Measurements from ENCODE around the gene OLFML3.
A peak's percentile ranks its signal among the peaks of the same experiment; 100 is the strongest.

OLFML3 gene

DNA sequence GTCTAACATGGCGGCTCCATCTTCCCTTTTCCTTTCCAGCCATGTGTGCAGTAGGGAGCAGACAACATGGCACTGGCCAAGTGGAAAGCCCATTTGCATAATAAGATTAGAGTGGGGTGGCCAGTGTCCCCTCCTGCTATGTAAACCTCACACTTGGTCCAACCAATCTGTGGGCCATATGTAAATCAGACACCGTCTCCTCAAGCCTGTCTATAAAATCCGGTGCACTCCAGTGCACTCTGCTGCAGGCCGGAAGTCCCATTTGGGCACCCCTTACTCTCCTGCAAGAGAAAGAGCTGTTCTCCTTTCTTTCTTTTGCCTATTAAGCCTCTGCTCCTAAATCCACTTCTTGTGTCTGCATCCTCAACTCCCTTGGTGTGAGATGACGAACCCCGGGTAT lies 44.1 kb downstream of the OLFML3 start:
- DNase-seq, result no peak
- H3K4me3 ChIP-seq (ENCODE audit: low read depth, low read length), result no peak overlapping the region
- no peak overlapping the region for H3K27ac ChIP-seq
- TF ChIP-seq, protein P1, sequence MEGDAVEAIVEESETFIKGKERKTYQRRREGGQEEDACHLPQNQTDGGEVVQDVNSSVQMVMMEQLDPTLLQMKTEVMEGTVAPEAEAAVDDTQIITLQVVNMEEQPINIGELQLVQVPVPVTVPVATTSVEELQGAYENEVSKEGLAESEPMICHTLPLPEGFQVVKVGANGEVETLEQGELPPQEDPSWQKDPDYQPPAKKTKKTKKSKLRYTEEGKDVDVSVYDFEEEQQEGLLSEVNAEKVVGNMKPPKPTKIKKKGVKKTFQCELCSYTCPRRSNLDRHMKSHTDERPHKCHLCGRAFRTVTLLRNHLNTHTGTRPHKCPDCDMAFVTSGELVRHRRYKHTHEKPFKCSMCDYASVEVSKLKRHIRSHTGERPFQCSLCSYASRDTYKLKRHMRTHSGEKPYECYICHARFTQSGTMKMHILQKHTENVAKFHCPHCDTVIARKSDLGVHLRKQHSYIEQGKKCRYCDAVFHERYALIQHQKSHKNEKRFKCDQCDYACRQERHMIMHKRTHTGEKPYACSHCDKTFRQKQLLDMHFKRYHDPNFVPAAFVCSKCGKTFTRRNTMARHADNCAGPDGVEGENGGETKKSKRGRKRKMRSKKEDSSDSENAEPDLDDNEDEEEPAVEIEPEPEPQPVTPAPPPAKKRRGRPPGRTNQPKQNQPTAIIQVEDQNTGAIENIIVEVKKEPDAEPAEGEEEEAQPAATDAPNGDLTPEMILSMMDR (IDR thresholded peaks at IDR 0.05; ENCODE audit: low read depth, low read length, missing control alignments), result no peak
- H3K27me3 ChIP-seq (replicated peaks), result no peaks in the 10 kb centered on the region
- H3K36me3 ChIP-seq (replicated peaks), result no peaks in the 10 kb centered on the region
- in situ Hi-C loops (cut with HindIII; ENCODE audit: low pct_ligation_motif_present, low sequenced_read_pairs), result no loop called here

DNA sequence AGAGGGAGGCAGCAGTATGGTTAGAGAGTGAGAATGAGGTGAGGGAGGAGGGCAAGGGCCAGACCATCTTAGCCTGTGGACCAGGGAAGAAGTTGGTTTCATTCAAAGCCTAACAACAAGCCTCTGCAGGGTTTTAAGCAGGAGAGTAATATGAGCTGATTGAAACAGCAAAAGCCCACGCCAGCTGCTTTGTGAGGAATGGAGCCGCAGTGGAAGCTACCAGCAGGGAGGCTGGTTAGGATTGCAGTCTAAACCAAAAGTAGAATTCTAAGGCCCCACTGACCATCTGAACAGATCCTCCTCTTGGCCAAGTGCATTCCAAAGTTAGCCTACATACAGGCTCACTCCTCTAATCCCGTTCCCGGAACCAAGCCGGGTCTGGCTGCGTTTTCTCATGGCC lies 44.8 kb downstream of the OLFML3 start:
- TF ChIP-seq, protein P1 (IDR thresholded peaks at IDR 0.05; ENCODE audit: low read depth, low read length, missing control alignments), result no peak
- in situ Hi-C loops (cut with HindIII; ENCODE audit: low pct_ligation_motif_present, low sequenced_read_pairs), result no loop called here
- Histone ChIP-seq H3K27me3 (replicated peaks) (no peaks in the 10 kb centered on the region), H3K27ac (no peak overlapping the region), H3K36me3 (replicated peaks) (no peaks in the 10 kb centered on the region), H3K4me3 (ENCODE audit: low read depth, low read length) (no peak overlapping the region)
- DNase-seq, result peak; percentile 43

DNA sequence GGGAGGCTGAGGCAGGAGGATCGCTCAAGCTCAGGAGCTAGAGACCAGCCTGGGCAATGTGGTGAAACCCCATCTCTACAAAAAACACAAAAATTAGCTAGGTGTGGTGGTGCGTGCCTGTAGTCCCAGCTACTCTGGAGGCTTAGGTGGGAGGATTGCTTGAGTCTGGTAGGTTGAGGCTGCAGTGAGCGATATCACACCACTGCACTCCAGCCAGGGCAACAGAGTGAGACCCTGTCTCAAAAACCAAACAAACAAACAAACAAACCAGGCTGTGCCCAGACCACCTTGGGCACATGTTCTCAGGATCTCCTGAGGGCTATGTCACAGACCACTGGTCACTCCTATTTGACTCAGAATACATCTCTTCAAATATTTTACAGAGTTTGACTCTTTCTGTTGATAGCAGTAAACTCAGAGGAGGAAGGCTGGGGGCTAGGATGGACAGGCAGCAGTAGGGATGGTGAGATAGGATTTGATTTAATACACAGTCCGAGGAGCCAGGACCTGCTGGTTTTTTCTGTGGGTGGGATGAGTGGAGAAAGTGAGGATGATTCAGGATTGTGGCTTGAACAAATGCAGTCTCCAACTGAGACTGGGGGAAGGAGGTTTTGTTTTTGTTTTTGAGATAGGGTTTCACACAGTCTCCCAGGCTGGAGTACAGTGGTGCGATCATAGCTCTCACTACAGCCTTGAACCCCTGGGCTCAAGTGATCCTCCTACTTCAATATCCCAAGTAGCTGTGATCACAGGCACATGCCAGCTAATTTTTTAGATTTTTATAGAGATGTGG lies 46.5 kb downstream of the OLFML3 start:
- TF ChIP-seq, protein P1 (IDR thresholded peaks at IDR 0.05; ENCODE audit: low read depth, low read length, missing control alignments), result no peak
- H3K36me3 ChIP-seq (replicated peaks), result no peaks in the 10 kb centered on the region
- DNase-seq, result peak; percentile 84
- H3K4me3 ChIP-seq (ENCODE audit: low read depth, low read length), result no peak overlapping the region
- in situ Hi-C loops (cut with HindIII; ENCODE audit: low pct_ligation_motif_present, low sequenced_read_pairs), result no loop called here
- no peaks in the 10 kb centered on the region for H3K27me3 ChIP-seq (replicated peaks)
- H3K27ac ChIP-seq, result peak overlapping the region; percentile 49

DNA sequence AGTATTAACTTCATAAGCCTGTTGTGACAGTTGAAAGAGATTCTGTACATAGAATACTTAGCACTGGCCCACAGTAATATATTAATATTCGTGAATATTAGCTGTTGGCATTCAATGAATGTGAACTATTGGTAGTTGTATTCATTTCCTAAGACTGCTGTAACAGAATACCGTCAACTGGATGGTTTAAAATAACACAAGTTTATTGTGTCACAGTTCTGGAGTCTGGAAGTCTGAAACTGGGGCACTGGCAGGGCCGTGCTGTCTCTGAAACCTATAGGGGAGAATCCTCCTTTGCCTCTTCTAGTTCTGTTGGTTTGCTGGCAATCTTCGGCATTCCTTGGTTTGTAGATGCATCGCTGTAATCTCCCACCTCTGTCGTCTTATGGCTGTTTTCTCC lies 47.5 kb downstream of the OLFML3 start:
- no peaks in the 10 kb centered on the region for H3K36me3 ChIP-seq (replicated peaks)
- H3K27me3 ChIP-seq (replicated peaks), result no peaks in the 10 kb centered on the region
- DNase-seq, result peak; percentile 37
- no peak overlapping the region for H3K4me3 ChIP-seq (ENCODE audit: low read depth, low read length)
- TF ChIP-seq, protein P1 (IDR thresholded peaks at IDR 0.05; ENCODE audit: low read depth, low read length, missing control alignments), result no peak
- in situ Hi-C loops (cut with HindIII; ENCODE audit: low pct_ligation_motif_present, low sequenced_read_pairs), result no loop called here
- H3K27ac ChIP-seq, result peak overlapping the region; percentile 49
